Bone marrow (tissue), 2 donors: Measurements from ENCODE around the gene METTL18.

Experiments
- DNase-seq, 2 donors: peaks; one replicate each; lab custom pipeline; 2025; lab: John Stamatoyannopoulos, UW

METTL18 gene

DNA sequence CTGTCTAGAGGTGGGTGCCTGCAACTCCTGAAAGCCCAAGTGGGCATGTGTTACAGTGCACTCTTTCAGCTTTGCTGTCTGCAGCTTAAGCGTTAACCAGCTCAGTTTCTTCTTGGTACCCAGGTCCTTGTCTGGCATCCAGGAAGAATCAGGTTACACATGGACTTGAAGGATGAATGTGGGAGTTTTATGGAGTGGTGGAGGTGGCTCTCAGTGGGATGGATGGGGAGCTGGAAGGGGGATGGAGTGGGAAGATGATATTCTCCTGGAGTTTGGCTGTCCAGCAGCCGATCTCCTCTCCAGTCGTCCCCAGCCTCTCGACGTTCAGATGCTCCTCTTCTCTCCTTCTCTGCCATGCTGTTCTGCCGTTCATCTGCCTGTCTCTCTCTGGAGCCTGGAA lies 9.4 kb downstream of the METTL18 start:
- DNase-seq: no peak

DNA sequence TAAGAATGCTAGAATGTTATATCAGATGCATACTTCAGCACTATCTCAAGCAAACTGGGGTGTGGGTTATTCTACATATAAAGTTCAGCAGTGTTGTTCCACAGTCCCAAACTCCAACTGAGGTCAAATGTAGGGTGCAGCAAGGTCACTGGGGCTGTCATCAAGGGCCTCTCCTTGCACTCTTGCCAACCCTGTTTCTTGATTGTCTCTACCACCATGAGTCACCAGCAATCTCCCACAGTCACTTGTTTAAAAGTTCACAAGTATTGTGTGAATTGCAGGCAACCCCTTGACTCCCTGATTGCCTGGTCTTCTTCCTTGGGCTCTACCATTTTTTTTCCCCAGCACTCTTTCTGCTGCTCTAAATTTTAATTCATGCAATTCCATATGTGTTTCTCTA lies 10.6 kb downstream of the METTL18 start:
- no peak for DNase-seq

- no peak for DNase-seq
Observed at GRCh38 chr1:169782596-169782995, 12.1 kb downstream of the METTL18 start.

DNA sequence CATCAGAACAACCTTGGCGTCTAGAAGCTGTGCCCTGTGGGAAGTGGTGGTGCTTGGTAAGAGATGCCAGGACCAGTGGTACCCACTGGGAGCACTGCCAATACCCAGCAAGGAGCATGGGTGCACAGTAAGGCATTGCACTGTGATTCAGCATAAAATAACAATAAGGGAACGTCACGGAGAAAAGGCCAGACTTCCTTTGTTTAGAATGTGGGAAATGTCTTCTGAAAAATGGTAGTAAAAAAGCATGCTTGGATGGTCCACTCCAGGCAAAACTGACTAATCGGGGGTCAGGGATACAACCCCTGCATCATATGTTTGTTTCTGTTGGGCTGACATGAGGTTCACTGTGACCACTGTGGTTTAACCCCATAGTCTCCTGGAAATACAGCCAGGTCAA lies 14.7 kb downstream of the METTL18 start:
- DNase-seq: no peak

DNA sequence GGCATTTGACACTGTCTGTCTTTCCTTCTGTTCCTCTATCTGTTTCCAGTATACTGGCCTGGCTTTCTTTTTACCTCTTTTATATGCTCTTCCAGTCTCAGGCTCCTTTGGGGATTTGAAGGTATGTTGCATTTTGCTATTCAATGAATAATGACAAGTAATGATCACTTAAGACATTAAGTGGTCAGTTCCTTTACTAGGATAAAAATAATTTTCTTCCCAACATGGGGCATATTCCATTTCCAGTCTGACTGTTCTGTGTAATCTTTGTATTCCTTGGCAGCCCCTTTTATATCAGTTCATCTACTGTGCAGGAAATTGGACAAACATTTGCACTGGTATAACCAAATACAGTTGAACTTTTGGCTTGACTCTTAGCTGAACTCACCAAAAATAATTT lies 15.6 kb downstream of the METTL18 start:
- no peak for DNase-seq

GRCh38 chr1:169776440-169776839 lies 18.3 kb downstream of the METTL18 start:
- DNase-seq: no peak

- no peak for DNase-seq
Observed at GRCh38 chr1:169768161-169768560, 26.5 kb downstream of the METTL18 start.

GRCh38 chr1:169765580-169766331 lies 29.0 kb downstream of the METTL18 start:
- no peak for DNase-seq

DNA sequence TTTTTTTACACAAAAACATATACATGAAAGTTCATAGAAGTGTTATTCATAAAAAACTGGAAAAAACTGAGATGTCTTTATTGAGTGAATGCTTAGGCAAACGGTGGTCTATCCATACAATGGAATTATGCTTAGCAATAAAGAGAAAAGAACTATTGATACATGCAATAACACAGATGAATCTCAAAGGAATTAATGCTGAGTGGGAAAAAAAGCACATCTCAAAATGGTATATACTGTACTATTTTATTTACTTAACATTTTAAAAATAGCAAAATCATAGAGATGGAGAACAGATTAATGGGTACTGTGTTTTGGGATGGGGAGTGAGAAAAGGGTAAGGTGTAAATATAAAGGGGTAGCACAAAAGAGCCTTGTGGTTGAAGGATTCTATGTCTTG lies 29.8 kb downstream of the METTL18 start:
- DNase-seq: no peak

DNA sequence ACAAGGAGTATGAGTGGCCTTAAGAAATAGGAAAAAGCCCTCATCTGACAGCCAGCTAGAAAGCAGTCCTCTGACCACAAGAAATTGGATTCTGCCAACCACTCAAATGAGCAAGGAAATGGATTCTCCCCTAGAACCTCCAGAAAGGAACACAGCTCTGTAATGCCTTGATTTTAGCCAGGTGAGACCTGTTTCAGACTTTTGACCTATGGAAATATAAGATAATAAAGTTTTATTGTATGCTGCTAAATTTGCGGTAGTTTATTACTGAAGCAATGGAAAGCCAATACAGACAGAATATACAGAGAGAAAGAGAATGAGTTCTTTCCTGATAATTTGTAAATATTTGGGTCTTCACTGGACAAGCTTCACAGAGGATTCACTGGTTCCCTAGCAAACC lies 32.0 kb downstream of the METTL18 start:
- no peak for DNase-seq

DNA sequence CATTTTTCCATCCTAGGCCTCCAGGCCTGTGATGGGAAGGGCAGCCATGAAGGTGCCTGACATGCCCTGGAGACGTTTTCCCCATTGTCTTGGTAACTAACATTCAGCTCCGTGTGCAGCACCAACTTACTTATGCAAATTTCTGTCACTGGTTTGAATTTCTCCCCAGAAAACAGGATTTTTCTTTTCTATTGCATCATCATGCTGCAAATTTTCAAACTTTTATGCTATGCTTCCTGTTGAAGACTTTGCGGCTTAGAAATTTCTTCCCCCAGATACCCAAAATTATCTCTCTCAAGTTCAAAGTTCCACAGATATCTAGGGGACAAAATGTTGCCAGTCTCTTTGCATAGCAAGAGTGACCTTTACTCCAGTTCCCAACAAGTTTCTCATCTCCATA lies 35.7 kb downstream of the METTL18 start:
- no peak for DNase-seq

GRCh38 chr1:169753549-169753948 lies 41.2 kb downstream of the METTL18 start:
- DNase-seq: no peak

DNA sequence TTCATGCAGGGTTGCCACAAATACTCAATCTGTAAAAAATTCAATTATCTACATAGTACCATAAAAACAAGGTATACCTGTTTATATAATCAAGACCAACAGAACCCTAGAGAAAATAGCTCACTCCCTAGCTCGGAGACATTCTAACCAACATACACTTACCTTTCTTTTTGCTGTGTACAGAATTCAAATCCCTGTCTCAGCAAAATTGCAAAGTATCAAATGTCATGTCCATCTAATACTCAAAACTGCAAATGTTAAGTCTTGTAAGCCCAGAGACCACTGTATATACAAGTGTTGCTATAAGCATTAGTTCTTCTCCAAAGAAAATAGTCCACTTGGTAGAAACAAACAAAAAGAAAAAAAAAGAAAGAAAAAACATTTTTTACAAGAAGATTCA lies 44.7 kb downstream of the METTL18 start:
- DNase-seq: no peak

DNA sequence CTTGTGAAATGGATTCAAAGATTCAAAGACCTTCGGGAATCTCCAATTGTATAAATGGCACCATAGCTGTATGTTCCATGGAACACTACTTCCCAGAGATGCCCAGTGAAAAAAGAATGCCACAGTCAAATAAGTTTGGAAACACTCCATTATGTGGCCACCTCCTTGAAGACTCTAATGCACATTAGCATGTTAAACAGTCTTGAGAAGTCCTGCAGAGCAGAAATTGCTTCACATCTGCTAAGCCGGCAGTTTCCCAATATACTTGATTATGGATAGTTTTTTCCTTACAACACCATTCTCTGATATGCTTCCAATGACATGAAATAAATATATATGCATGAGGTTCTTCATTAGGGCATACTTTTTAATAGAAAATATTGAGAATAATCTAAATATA lies 48.2 kb downstream of the METTL18 start:
- no peak for DNase-seq

DNA sequence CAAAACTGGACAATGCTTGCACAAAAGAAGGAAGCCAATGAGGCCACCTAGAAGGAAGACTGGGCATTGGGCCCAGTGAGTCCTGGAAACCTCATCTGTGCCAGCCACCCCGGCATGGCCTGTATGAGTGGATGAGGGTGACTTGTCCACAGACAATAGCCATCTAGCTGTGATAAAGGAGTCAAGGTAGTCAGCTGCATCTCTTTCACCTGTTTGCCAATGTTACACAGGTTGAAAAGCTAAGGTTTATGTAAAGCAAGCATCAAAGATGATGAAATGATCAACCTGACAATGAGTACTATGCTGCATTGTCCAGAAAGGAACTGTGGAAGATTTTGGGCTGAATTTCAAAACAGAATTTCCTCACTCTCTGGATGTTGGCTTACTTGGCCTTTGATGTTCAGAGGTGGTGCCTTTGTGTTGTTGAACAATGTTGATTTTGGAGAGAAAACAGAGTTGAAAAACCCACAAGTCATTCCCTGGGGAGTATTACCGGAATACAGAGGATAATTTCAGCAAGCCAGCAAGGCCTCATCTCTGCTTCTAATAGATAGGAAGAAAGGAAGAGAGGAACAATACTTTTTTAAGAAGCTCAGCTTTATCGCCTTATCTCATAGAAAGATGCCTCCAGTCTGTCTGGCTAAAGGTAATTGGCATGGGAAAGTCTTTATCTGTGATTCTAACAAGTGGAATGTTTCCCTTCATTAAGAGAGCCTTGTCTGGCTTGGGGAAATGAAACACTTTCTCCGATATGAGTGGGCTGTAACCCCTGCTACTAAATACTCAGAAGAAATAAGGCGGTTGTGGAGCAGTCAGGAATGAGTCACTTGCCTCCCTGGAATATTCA lies 49.5 kb downstream of the METTL18 start:
- no peak for DNase-seq
